Lower lobe of right lung (tissue), 2 donors: Measurements from ENCODE around the gene GALM. TPM values are rescaled to one million over a fixed set of nuclear protein-coding genes. Genes with fewer than 3 reads are reported as not detected.

Experiments
- ATAC-seq, 2 donors: fragments of 200-7000 bp; cut with Tn5 transposase; one replicate each; pipeline ENCODE4 v1.9.1; 2020 to 2022; ENCODE audit warnings: mild to moderate bottlenecking in 2 of 2, moderate library complexity in 2 of 2
- DNase-seq: peaks from one replicate; pipeline ENCODE4 v3.0.0-alpha.2; 2020
- H3K27ac ChIP-seq: fragments of 200-600 bp; one replicate; pipeline ENCODE4 v1.8.0; 2022
- H3K27me3 ChIP-seq: fragments of 200-600 bp; one replicate; pipeline ENCODE4 v1.8.0; 2022; ENCODE audit warnings: low read depth
- H3K36me3 ChIP-seq: fragments of 200-600 bp; one replicate; pipeline ENCODE4 v1.8.0; 2022; ENCODE audit warnings: mild to moderate bottlenecking
- H3K4me1 ChIP-seq: fragments of 200-600 bp; one replicate; pipeline ENCODE4 v1.8.0; 2022
- H3K4me3 ChIP-seq: fragments of 200-600 bp; one replicate; pipeline ENCODE4 v1.8.0; 2022; ENCODE audit warnings: mild to moderate bottlenecking
- H3K9me3 ChIP-seq: fragments of 200-600 bp; one replicate; pipeline ENCODE4 v1.8.0; 2022
- CTCF ChIP-seq: fragments of 200-600 bp; IDR thresholded peaks from one replicate; pipeline ENCODE4 v1.8.0; 2022; ENCODE audit warnings: antibody characterized with exemption, mild to moderate bottlenecking
- intact Hi-C: fragments of 100-400 bp; cut with DNase I; formaldehyde crosslinking; loops from one replicate; pipeline ENCODE4 v1.11.0; 2022
- total RNA-seq: library from RNA; stranded (reverse); fragmentation: NEBNext Ultra II Directional; extraction: Animal tissue kit (Norgen Biotek cat#: 25700); gene quantifications from one replicate; pipeline ENCODE4 v1.2.1, GENCODE V29; 2021
- donor health status: DM: no; HTN: yes; CAD: no; lungs with severe emphysema.

The GALM gene
- total RNA-seq, 1 donor from 2014 or later = 17.7 TPM

- DNase-seq (no peak), ATAC-seq (no peak)
- Histone ChIP-seq H3K27me3 (no peaks in the 10 kb centered on the region), H3K27ac (no peak overlapping the region), H3K4me1 (no peaks in the 10 kb centered on the region), H3K4me3 (no peak overlapping the region), H3K36me3 (peaks cover 64% of the 10 kb centered on the region), H3K9me3 (no peaks in the 10 kb centered on the region)
- intact Hi-C loops = no loop called here
- TF ChIP-seq CTCF = no peak
Observed at GRCh38 chr2:38683766-38684165, 17.9 kb downstream of the GALM start.

- Histone ChIP-seq H3K4me3 (no peak overlapping the region), H3K27me3 (no peaks in the 10 kb centered on the region), H3K27ac (no peak overlapping the region), H3K9me3 (no peaks in the 10 kb centered on the region), H3K36me3 (peaks cover 62% of the 10 kb centered on the region), H3K4me1 (no peaks in the 10 kb centered on the region)
- peak in 1 of 2 donors; percentile 41 for ATAC-seq
- no peak for TF ChIP-seq CTCF
- intact Hi-C loops = no loop called here
- no peak for DNase-seq
Observed at GRCh38 chr2:38685116-38685735, 19.3 kb downstream of the GALM start.

- H3K27me3 ChIP-seq = no peaks in the 10 kb centered on the region
- no peak overlapping the region for H3K4me3 ChIP-seq
- peaks cover 28% of the 10 kb centered on the region for H3K36me3 ChIP-seq
- ATAC-seq = peak in 1 of 2 donors; percentile 63
- H3K4me1 ChIP-seq = peaks cover 10% of the 10 kb centered on the region
- H3K27ac ChIP-seq = no peak overlapping the region
- intact Hi-C loops = no loop called here
- no peak for TF ChIP-seq CTCF
- no peaks in the 10 kb centered on the region for H3K9me3 ChIP-seq
- no peak for DNase-seq
Observed at GRCh38 chr2:38690499-38691420, 24.8 kb downstream of the GALM start.

- intact Hi-C loops = no loop called here
- no peak for ATAC-seq
- Histone ChIP-seq H3K4me3 (no peak overlapping the region), H3K27ac (no peak overlapping the region), H3K4me1 (peaks cover 10% of the 10 kb centered on the region), H3K27me3 (no peaks in the 10 kb centered on the region), H3K9me3 (no peaks in the 10 kb centered on the region), H3K36me3 (peaks cover 22% of the 10 kb centered on the region)
- TF ChIP-seq CTCF = no peak
- DNase-seq = no peak
Observed at GRCh38 chr2:38691994-38692393, 26.1 kb downstream of the GALM start.

GRCh38 chr2:38692636-38693318 lies 26.9 kb downstream of the GALM start:
- H3K4me3 ChIP-seq = no peak overlapping the region
- H3K27ac ChIP-seq = no peak overlapping the region
- H3K9me3 ChIP-seq = no peaks in the 10 kb centered on the region
- no peaks in the 10 kb centered on the region for H3K27me3 ChIP-seq
- DNase-seq (no peak), ATAC-seq (peak; percentile 54 to 81)
- H3K36me3 ChIP-seq = peaks cover 18% of the 10 kb centered on the region
- intact Hi-C loops = no loop called here
- TF ChIP-seq CTCF = no peak
- peaks cover 10% of the 10 kb centered on the region for H3K4me1 ChIP-seq
